HG02970 (cell line): ENCODE data around the gene MRC1.

Experiments
- ATAC-seq: cut with Tn5 transposase; IDR thresholded peaks from one replicate; pipeline ENCODE4 v1.9.1; 2021; ENCODE audit warnings: mild to moderate bottlenecking, moderate library complexity, moderate number of reproducible peaks; ENCODE audit not compliant: unreplicated experiment, low FRiP score

MRC1 gene

GRCh38 chr10:17793823-17794644 is 15.1 kb upstream of the MRC1 start:
- no peak for ATAC-seq

- no peak for ATAC-seq
Measured at GRCh38 chr10:17795083-17795482, 14.1 kb upstream of the MRC1 start.

GRCh38 chr10:17795813-17796594 is 13.1 kb upstream of the MRC1 start:
- no peak for ATAC-seq

GRCh38 chr10:17801507-17801906 is 7.6 kb upstream of the MRC1 start:
- ATAC-seq = no peak

GRCh38 chr10:17802350-17802749 is 6.8 kb upstream of the MRC1 start:
- ATAC-seq = no peak

- no peak for ATAC-seq
Measured at GRCh38 chr10:17802976-17803375, 6.2 kb upstream of the MRC1 start.

GRCh38 chr10:17805330-17805729 is 3.8 kb upstream of the MRC1 start:
- ATAC-seq = no peak

GRCh38 chr10:17805921-17806577 is 3.1 kb upstream of the MRC1 start:
- ATAC-seq = no peak

- ATAC-seq = no peak
Measured at GRCh38 chr10:17811146-17811865, 2.2 kb downstream of the MRC1 start.

GRCh38 chr10:17814973-17815372 is 5.8 kb downstream of the MRC1 start:
- ATAC-seq = no peak

- ATAC-seq = no peak
Measured at GRCh38 chr10:17816199-17816598, 7.1 kb downstream of the MRC1 start.

- ATAC-seq = no peak
Measured at GRCh38 chr10:17817316-17817715, 8.2 kb downstream of the MRC1 start.

- no peak for ATAC-seq
Measured at GRCh38 chr10:17817790-17818189, 8.6 kb downstream of the MRC1 start.

- ATAC-seq = no peak
Measured at GRCh38 chr10:17819836-17820235, 10.7 kb downstream of the MRC1 start.

- ATAC-seq = no peak
Measured at GRCh38 chr10:17820943-17821342, 11.8 kb downstream of the MRC1 start.

GRCh38 chr10:17821893-17822292 is 12.7 kb downstream of the MRC1 start:
- ATAC-seq = no peak

- ATAC-seq = no peak
Measured at GRCh38 chr10:17831341-17831740, 22.2 kb downstream of the MRC1 start.

- no peak for ATAC-seq
Measured at GRCh38 chr10:17831896-17832295, 22.7 kb downstream of the MRC1 start.

- no peak for ATAC-seq
Measured at GRCh38 chr10:17833656-17834055, 24.5 kb downstream of the MRC1 start.

GRCh38 chr10:17835688-17836087 is 26.5 kb downstream of the MRC1 start:
- no peak for ATAC-seq

- ATAC-seq = no peak
Measured at GRCh38 chr10:17836942-17837341, 27.8 kb downstream of the MRC1 start.
